Stimulated activated CD8-positive, alpha-beta memory T cell treated with anti-CD3 and anti-CD28 coated beads, Interleukin-2, amount 100 ng/mL, for 1 hour (primary cell): ENCODE results near the gene BNIP2.
"Not testable (repeated sequence)": the region's sequence is repeated elsewhere in the genome, so short reads cannot be mapped to it uniquely, and the experiment has no call there.

Source experiments
- DNase-seq, 2 donors: peaks; one replicate each; pipeline ENCODE4 v3.0.0-alpha.2; 2020; ENCODE audit warnings: low read depth in 2 of 2

Gene BNIP2

DNA sequence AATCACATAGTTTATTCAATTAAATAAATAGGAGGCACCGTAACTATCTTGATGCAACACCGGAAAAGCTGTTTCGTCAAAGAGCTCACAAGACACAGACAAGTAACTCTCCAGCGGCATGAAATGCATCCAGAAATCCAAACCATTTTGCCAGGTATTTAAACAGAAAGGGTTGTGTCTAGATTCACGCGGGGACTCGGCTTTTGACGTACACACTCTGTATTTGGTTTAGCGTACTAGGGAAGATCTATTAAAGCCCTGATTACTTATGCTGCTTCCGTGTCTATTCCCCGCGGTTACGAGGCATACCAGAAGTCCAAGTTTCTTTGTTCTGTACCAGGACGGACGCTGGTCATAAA lies 718 bp downstream of the BNIP2 start:
- no peak for DNase-seq

DNA sequence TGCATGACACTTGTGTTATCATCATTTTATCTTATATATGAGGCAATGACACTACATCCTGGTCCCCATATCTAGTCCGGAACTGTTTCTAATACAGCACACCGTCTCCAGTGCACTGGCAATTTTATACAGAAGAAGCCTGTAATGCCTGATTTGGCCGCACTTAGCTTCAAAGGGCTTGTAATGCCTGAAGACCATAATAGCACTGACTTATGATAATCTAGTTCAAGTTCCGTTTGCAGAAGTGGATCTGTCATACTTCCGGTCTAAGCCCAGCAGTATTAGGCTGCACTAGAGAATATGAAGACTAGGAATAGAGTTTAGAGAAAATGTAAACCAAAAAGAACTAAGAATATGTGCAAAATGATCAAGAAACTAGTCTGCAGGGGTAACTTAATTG lies 1.3 kb downstream of the BNIP2 start:
- DNase-seq = no peak

DNA sequence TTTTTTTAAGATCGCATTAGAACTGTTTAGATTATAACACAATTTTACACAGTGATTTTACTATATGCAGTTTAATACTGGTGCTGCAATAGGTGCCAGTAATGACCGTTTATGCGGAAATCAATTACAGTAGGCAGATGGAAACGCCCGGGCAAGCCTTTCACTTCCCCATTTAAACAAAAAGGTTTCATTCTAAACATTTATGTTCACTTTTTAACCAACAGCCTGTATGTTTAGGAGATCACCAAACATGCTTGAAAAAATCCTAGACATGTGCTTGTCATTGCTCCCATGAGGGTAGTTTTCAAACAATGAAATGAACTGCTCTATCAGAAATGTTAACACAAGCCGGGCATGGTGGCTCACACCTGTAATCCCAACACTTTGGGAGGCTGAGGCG lies 2.7 kb downstream of the BNIP2 start:
- no peak for DNase-seq

- no peak for DNase-seq
Observed at GRCh38 chr15:59685737-59686297, 3.3 kb downstream of the BNIP2 start.

DNA sequence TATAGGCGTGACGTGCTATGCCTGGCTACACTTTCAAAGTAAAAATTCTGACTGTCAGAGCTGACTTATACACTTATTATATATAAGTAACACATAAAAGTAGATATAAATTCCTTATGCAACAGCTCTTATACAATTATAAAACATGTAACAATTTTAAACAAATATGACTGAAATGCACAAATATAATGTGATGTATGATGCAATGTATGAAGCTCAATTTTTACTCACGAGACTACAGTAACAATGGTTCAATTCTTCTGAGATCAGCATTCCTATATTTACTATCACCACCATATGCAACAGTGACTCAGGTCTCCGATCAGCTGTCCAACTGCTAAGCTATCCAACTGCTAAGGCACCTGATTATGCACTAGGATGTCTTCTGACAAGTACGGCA lies 8.2 kb downstream of the BNIP2 start:
- DNase-seq = no peak

DNA sequence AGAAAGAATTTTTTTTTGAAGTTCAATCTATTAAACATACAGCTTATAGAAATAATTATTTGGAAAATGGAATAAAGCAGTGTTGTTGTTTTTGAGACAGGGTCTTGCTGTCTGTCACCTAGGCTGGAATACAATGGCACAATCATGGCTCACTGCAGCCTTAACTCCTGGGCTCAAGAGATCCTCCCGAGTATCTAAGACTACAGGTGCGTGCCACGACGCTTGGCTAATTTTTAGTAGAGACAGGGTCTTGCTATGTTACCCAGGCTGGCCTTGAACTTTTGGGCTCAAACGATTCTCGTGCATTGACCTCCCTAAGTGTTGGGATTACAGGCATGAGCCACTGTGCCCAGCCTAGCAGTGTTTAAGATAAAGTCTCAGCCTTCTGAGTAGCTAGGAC lies 8.8 kb downstream of the BNIP2 start:
- no peak for DNase-seq

DNA sequence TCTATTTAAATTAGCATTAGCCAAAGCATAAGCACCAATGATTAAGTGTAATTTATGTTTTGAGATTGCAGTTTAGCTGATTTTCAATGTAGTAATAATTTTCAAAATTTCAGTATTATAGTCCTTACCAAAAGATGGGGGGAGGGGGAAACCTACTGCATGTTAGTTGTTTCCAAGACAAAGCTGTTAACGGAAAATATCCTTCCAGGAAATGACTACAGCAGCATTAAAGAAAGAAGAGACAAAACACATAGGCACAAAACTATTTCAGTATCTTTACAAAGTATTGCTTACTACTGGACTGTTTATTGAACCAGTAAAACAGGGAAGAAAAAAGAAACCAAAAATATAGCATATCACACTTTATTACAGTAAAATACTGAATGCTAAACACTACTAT lies 10.5 kb downstream of the BNIP2 start:
- no peak for DNase-seq

DNA sequence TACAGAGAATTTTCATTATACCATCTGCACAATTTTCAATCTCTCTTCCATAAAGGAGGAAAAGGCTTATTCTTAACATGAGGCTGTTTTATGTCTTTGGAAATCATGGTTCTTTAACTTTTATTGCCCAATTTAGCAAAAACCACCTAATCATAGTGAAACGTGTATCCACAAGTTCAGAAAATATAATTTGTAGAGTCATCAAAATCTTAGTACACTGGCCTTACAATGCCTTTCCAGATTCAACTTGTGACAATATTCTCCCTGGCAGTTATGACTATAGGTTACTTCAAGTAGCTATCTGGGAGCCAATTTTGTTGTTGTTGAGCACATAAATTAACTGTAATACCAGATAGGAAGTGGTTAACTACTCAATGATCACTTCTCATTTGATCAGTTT lies 10.9 kb downstream of the BNIP2 start:
- no peak for DNase-seq

DNA sequence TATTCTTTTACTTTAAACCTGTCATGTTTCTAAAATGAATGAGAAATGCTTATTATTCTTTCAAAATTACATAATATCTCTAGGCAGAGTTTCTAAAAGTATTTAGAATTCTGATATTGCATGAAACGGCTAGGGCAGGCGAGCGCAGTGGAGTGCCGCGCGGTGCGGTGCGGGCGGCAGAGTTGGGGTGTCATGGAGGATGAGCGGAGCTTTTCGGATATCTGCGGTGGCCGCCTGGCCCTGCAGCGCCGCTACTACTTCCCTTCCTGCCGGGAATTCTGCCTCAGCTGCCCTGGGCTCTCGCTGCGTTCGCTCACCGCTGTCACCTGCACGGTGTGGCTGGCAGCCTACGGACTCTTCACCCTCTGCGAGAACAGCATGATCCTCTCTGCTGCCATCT lies 12.6 kb downstream of the BNIP2 start:
- DNase-seq = no peak

DNA sequence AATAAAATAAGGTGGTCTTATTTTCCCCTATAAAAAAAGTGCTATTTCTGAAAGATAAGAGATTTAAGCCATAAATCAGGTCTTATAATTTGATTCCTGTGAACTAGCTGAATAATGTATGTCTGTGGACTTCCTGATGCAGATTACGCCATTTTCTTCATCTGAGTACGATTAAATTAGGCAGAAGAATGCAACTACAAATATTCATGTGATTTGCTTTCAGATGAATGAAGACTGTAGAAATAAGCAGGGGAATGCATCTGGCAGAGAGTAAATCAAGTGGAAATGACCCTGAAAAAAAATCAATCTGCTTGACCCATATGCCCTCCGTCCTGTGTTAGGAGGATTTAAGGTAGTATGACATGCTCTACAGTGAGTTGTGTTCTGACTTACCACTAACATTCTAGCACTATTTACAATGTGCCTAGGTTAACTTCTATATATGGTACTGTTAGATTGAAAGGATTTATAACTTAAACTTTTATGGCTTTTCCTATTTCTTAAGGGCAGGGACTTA lies 14.7 kb downstream of the BNIP2 start:
- DNase-seq = no peak

DNA sequence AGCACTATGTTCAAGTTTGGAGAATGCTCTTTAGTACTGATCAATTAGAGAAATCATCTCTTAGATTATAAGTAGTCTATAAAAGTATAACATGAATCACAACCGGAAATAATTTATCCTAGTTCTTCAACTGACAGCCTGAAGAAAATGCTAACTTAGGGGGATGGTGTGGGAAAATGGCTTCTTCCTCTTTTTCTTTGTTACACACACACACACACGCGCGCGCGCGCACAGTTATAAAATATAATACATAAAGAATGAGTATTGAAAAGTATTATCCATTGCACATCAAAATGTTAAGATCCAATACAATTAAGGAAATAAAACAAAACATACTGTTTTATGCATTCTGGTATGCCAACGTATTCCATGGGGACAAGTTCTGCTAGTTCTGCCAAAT lies 20.6 kb downstream of the BNIP2 start:
- no peak for DNase-seq

- no peak for DNase-seq
Observed at GRCh38 chr15:59662260-59662659, 26.9 kb downstream of the BNIP2 start.

GRCh38 chr15:59659366-59659765 lies 29.8 kb downstream of the BNIP2 start:
- no peak for DNase-seq

DNA sequence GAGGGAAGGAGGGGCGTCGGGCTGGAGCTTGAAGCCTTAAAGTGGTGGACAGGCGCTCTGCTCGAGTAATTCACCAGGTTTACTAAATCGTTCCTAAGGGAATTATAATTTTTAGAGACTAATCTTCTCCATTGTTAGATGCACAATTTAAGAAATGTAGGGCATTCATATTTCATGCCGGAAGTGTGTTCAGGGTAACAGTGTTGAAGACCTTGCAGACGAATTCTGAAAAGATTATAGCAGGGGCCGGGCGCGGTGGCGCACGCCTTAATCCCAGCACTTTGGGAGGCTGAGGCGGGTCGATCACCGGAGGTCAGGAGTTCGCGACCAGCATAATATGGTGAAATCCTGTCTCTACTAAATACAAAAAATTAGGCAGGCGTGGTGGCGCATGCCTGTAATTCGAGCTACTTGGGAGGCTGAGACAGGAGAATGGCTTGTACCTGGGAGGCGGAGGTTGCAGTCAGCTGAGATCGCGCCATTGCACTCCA lies 31.4 kb downstream of the BNIP2 start:
- DNase-seq = no peak

DNA sequence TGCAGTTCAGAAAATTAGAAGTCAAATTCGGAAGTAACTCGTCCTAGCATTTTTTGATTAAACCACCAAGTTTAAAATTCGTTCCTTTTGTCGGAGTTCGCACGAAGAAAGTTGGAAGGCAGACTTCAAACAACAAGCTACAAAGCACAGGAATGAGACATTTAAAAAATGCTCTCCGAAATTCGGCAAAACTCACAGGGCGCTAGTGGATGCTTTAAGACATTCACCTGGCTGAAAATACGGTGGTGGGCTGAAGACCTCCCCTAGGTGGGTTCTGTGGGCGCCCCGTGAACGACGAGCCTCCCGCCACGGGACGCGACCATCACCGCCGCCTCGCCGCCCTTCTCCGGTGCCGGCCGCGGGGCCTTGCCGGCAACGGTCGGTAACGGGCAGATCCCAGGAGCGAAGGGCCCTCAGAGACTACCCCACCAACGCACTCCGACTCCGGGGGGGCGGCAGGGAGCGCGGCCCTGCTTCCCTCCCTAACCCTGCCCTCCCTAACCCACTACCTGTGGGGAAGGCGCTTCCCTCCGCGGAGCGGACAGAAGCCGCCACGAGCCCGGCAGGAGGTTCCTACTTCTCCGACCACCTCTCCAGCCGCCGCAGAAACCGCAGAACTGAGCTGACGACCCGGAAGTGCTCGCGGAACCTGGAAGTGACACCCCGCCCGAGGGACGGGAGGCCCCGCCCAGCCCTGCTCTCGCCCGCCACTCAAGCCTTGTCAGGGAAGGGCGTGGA lies 32.1 kb downstream of the BNIP2 start, which contains the start of gene GTF2A2:
GTF2A2 (minus strand) TSS at position 619 of the 738 bp plus-strand sequence. CDS start 5,238 bp downstream, outside the sequence.
- peak; percentile 86 to 89 for DNase-seq

- DNase-seq = no peak
Observed at GRCh38 chr15:59654046-59654445, 35.1 kb downstream of the BNIP2 start.

DNA sequence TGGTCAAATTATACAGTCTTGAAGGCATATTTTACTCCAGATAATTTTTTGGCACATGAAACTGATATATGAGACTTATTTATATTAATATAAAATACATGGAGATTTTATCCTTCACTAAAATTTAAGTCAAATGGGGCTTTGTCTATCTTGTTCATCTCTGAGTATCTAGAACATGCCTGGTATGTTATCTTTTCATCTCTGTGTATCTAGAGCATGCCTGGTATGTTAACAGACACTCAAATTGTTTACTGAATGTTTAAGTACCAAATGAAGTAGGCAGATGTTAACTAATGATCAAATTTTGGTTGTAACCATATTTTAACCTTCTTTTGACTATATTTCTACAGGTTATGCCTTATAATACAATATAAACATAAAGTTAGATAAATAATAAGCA lies 39.5 kb downstream of the BNIP2 start:
- no peak for DNase-seq

- no peak for DNase-seq
Observed at GRCh38 chr15:59647085-59647484, 42.0 kb downstream of the BNIP2 start.

DNA sequence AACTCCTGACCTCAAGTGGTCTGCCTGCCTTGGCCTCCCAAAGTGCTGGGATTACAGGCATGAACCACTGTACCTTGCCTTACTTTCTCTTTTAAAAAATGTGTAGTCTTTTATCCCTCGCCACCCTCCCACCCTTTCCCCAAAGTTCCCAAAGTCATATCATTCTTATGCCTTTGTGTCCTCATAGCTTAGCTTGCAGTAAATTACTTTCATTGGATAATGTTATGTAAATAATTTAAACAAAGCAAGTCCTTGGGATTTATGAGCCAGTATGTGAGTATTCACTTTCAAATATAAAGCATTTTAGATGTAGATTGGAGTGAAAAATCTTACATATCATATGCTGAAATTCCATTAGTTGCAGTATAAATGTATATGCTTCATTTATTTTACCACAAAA lies 42.8 kb downstream of the BNIP2 start:
- DNase-seq = no peak

DNA sequence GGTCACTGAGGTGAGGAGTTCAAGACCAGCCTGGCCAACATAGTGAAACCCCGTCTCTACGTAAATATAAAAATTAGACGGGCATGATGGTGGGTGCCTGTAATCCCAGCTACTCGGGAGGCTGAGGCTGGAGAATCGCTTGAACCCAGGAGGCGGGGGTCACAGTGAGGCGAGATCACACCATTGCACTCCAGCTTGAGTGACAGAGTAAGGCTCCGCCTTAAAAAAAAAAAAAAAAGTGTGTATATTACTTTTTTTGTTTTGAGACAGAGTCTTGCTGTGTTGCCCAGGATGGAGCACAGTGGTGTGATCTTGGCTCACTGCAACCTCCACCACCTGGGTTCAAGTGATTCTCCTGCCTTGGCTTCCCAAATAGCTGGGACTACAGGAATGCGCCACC lies 43.3 kb downstream of the BNIP2 start:
- DNase-seq = not testable (repeated sequence)

DNA sequence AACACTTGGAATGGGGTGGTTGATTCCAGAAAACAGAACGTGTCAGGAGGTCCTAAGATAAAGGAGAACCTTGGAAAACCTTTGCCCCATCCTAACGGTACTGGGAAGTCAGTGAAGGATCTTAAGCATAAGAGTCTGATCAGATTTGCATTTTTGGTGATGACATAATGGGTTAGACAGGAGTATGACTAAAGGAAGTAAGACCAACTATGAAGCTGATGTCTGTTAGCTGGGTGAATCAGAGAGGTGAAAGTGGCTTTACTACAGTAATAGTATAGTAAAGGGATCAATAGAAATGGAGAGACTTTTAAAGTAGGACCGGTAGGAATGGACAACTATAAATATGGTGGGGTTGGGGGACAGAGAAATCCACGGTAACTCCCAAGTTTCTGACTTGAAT lies 44.4 kb downstream of the BNIP2 start:
- DNase-seq = no peak

GRCh38 chr15:59642351-59642750 lies 46.8 kb downstream of the BNIP2 start:
- no peak for DNase-seq

DNA sequence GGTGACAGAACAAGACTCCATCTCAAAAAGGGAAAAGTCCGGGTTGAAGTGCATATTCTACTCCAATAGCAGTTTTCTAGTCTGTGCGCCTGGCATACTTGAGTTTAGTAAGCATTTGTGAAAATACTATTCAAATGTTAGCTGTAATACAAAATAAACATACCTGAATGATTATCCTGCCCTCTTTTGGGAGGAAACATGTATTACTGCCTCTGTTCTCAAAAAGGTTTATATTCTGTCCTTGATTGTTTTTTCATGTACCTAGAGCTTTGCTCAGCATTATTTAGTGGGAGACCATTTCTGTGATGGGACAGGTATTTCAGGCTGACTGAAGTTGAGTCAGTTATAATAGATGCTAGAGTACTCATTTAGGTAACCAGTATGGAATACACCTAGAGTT lies 51.6 kb downstream of the BNIP2 start:
- DNase-seq = not testable (repeated sequence)
